CD8-positive, alpha-beta memory T cell (primary cell): ENCODE results near the gene MS4A1. TPM values are rescaled to one million over a fixed set of nuclear protein-coding genes. Genes with fewer than 3 reads are reported as not detected.
A peak's percentile ranks its signal among the peaks of the same experiment; 100 is the strongest.

Experiments used
- CTCF ChIA-PET: fragments of 350-600 bp; sonication (Branson Sonifier 250); formaldehyde crosslinking; loops from one replicate; lab custom pipeline; 2021; ENCODE audit warnings: antibody characterized with exemption; lab: Charles Lee
- POLR2A ChIA-PET: fragments of 350-600 bp; sonication (Branson Sonifier 250); formaldehyde crosslinking; loops from one replicate; lab custom pipeline; 2021; ENCODE audit warnings: antibody characterized with exemption; lab: Charles Lee
- DNase-seq, 5 donors: peaks; one replicate each; pipeline versions ENCODE4 v3.0.0 to v3.0.0-alpha.2; 2020 to 2022; ENCODE audit warnings: mixed read lengths in 1 of 5
- H3K27ac ChIP-seq: one replicate; pipeline ENCODE4 v1.7.0; 2013; ENCODE audit warnings: low read depth, mild to moderate bottlenecking, low read length, moderate library complexity
- H3K27me3 ChIP-seq: 2 replicates; pipeline ENCODE4 v1.7.0; 2013; ENCODE audit warnings: low read length, mild to moderate bottlenecking; ENCODE audit not compliant: insufficient read depth, poor library complexity, severe bottlenecking
- H3K36me3 ChIP-seq: 2 replicates; pipeline ENCODE4 v1.7.0; 2013; ENCODE audit warnings: mild to moderate bottlenecking, low read length, moderate library complexity; ENCODE audit not compliant: insufficient read depth
- H3K4me1 ChIP-seq: 2 replicates; pipeline ENCODE4 v1.7.0; 2013; ENCODE audit warnings: mild to moderate bottlenecking, low read length, moderate library complexity; ENCODE audit not compliant: insufficient read depth
- H3K4me3 ChIP-seq: 2 replicates; pipeline ENCODE4 v1.7.0; 2013; ENCODE audit warnings: mild to moderate bottlenecking, low read length
- H3K9me3 ChIP-seq: 2 replicates; pipeline ENCODE4 v1.7.0; 2013; ENCODE audit warnings: mild to moderate bottlenecking, low read length
- H3K27ac Mint-ChIP-seq, 8 donors: one replicate each; pipeline ENCODE4 v1.8.0; 2020 to 2021; ENCODE audit warnings: mixed read lengths in 8 of 8, mild to moderate bottlenecking in 6 of 8, inconsistent platforms in 3 of 8, moderate library complexity in 3 of 8
- H3K27me3 Mint-ChIP-seq, 2 donors: one replicate each; pipeline ENCODE4 v1.8.0; 2020 to 2021; ENCODE audit warnings: mixed read lengths in 2 of 2, mild to moderate bottlenecking in 1 of 2, moderate library complexity in 1 of 2
- H3K36me3 Mint-ChIP-seq, 3 donors: one replicate each; pipeline ENCODE4 v1.8.0; 2020 to 2021; ENCODE audit warnings: mixed read lengths in 3 of 3, inconsistent platforms in 1 of 3, mild to moderate bottlenecking in 1 of 3
- H3K4me1 Mint-ChIP-seq, 3 donors: one replicate each; pipeline ENCODE4 v1.8.0; 2020 to 2021; ENCODE audit warnings: mixed read lengths in 3 of 3, inconsistent platforms in 1 of 3, mild to moderate bottlenecking in 1 of 3
- H3K4me3 Mint-ChIP-seq, 7 donors: one replicate each; pipeline ENCODE4 v1.8.0; 2020 to 2021; ENCODE audit warnings: mixed read lengths in 7 of 7, mild to moderate bottlenecking in 6 of 7, moderate library complexity in 4 of 7, inconsistent platforms in 2 of 7
- H3K9me3 Mint-ChIP-seq, 5 donors: one replicate each; pipeline ENCODE4 v1.8.0; 2020 to 2022; ENCODE audit warnings: mixed read lengths in 5 of 5, mild to moderate bottlenecking in 3 of 5, moderate library complexity in 2 of 5, inconsistent platforms in 1 of 5
- polyA plus RNA-seq: library from polyadenylated mRNA; unstranded; fragments of 300-500 nt; fragmentation: Illumina TruSeq; gene quantifications from one replicate; pipeline ENCODE4 v1.2.3, GENCODE V29; 2021
- total RNA-seq, 2 experiments: library from RNA; stranded (reverse); gene quantifications; one replicate each; pipeline ENCODE4 v1.2.3, GENCODE V29; 2021

The MS4A1 gene
- total and polyA plus RNA-seq, 3 experiments from 2014 or later = 0.70 to 11.1 (median 1.2) TPM

DNA sequence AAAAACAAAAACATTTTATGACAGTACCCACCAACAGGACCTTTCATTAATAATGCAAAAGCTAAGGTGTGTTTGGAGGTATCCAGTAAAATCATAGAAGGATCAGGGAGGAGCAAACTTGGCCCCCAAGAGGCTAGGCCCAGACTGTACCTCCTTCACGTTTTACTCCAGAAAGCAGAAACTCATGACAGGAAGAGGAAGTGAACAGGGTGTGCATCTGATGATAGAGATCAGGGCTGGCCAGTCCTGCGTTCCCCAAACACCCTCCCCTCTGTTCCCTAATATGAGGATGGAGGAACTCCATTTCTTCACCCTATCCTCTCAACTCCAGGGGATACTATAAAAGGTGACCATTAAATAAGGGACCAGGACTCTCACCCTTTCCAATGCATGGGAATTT, 26.7 kb downstream of the MS4A1 start:
- H3K9me3 ChIP-seq = no peaks in the 10 kb centered on the region
- H3K36me3 ChIP-seq = no peaks in the 10 kb centered on the region
- ChIA-PET POLR2A (no interaction called here), CTCF (interaction anchor here (3.6 kb wide), 1 partner anchor 119 kb away, joined by 12 read pairs; no protein-coding TSS in a partner anchor)
- H3K4me1 Mint-ChIP-seq = peaks cover 9 to 13% (median 11%) of the 10 kb centered on the region in 3 donors
- H3K9me3 Mint-ChIP-seq = no peaks in the 10 kb centered on the region
- H3K27me3 ChIP-seq = no peaks in the 10 kb centered on the region
- no peaks in the 10 kb centered on the region for H3K36me3 Mint-ChIP-seq
- H3K27me3 Mint-ChIP-seq = peaks cover under 1 to 2% of the 10 kb centered on the region in 2 donors
- no peak overlapping the region for H3K4me3 Mint-ChIP-seq
- H3K4me3 ChIP-seq = no peak overlapping the region
- H3K27ac ChIP-seq = no peak overlapping the region
- no peak for DNase-seq
- H3K4me1 ChIP-seq = no peaks in the 10 kb centered on the region
- H3K27ac Mint-ChIP-seq = no peak overlapping the region

DNA sequence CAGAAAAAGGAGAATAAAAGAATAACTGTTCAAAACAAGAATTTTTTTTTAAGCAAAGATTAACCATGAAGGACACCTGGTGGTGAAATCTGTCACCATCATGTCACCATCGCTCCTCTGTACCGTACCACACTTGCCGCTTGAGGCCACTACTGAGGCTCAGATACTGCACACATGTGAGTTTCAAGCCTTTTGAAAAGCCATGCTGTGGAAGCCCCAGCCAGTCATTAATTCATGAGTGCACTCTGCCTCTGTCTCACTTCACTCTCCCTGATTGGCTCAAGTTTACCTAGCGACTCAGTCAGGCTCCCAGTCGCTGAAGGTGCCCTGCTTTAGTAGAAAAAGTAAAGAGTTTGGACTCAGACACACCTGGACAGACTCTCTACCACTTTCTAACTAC, 30.3 kb downstream of the MS4A1 start:
- no peaks in the 10 kb centered on the region for H3K4me1 ChIP-seq
- Mint-ChIP-seq H3K27ac (peak overlapping the region in 1 of 8 donors; percentile 6), H3K4me3 (no peak overlapping the region), H3K4me1 (peaks cover 8 to 13% (median 11%) of the 10 kb centered on the region in 3 donors), H3K36me3 (no peaks in the 10 kb centered on the region), H3K9me3 (no peaks in the 10 kb centered on the region), H3K27me3 (peaks cover 7 to 12% of the 10 kb centered on the region in 2 donors)
- CTCF ChIA-PET = interaction anchor here (1.4 to 3.6 kb wide), 2 partner anchors 123 kb away, joined by 8 to 12 read pairs; no protein-coding TSS in a partner anchor
- no peaks in the 10 kb centered on the region for H3K27me3 ChIP-seq
- no peaks in the 10 kb centered on the region for H3K9me3 ChIP-seq
- no peaks in the 10 kb centered on the region for H3K36me3 ChIP-seq
- no peak overlapping the region for H3K27ac ChIP-seq
- DNase-seq = no peak
- no peak overlapping the region for H3K4me3 ChIP-seq
- POLR2A ChIA-PET = no interaction called here

DNA sequence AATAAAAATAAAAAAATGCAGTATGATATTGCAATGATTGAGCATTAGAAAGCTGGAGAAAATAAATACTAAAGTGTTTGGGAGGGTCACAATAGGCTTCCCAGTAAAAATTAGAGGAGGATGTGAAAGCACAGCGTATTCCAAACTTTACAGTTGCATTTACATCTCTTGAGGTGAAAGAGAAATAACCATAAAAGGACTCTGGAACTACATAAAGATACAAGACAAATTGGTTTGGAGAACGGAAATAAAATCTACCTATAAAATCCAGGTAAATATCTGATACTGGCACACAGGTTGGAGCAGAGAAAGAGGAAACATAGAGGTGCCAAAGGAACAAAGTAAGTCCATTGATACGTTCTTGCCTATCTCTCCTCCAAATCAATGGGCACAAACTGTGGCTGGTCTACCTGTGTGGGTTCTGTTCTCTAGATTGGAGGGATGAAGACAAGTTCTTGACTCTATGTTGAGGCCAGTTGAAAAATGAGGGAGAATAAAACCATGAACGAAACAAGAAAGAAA, 36.9 kb downstream of the MS4A1 start, which contains the start of gene MS4A12:
MS4A12 (plus strand) TSS at position 291 of the 522 bp plus-strand sequence. CDS start 4,541 bp downstream, outside the sequence.
- no peak for DNase-seq
- H3K36me3 Mint-ChIP-seq = no peaks in the 10 kb centered on the region
- POLR2A ChIA-PET = no interaction called here
- no peak within 1 kb of the TSS for H3K27ac Mint-ChIP-seq
- H3K9me3 ChIP-seq = no peaks in the 10 kb centered on the region
- peaks cover 8 to 33% of the 10 kb centered on the region in 2 donors for H3K27me3 Mint-ChIP-seq
- CTCF ChIA-PET = no interaction called here
- no peak within 1 kb of the TSS for H3K4me3 Mint-ChIP-seq
- no peaks in the 10 kb centered on the region for H3K27me3 ChIP-seq
- no peak within 1 kb of the TSS for H3K4me3 ChIP-seq
- no peaks in the 10 kb centered on the region for H3K9me3 Mint-ChIP-seq
- H3K27ac ChIP-seq = no peak within 1 kb of the TSS
- no peaks in the 10 kb centered on the region for H3K4me1 ChIP-seq
- H3K36me3 ChIP-seq = no peaks in the 10 kb centered on the region
- no peaks in the 10 kb centered on the region for H3K4me1 Mint-ChIP-seq

DNA sequence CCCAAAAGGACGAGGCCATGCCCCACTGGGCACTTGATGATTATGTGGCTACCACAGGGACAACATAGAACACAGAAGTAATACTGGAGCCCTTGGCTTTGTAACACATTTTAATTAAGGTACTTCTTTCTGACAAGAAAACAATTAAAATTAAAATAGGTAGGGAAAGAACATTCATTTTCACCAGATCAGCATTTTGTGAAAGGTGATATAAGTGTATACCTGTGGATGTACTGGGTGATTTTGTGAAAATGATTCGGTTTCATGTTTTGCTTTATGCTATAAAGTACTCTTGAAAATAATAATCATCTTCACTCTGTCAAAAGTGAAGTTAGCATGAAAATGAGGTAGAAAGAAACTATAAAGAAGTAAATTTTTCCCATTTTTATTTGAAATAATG, 37.8 kb downstream of the MS4A1 start:
- Histone ChIP-seq H3K27ac (no peak overlapping the region), H3K4me3 (no peak overlapping the region), H3K36me3 (no peaks in the 10 kb centered on the region), H3K9me3 (no peaks in the 10 kb centered on the region), H3K4me1 (no peaks in the 10 kb centered on the region), H3K27me3 (no peaks in the 10 kb centered on the region)
- Mint-ChIP-seq H3K36me3 (no peaks in the 10 kb centered on the region), H3K4me1 (no peaks in the 10 kb centered on the region), H3K9me3 (no peaks in the 10 kb centered on the region), H3K4me3 (no peak overlapping the region), H3K27ac (no peak overlapping the region), H3K27me3 (peaks cover 8 to 36% of the 10 kb centered on the region in 2 donors)
- CTCF ChIA-PET = no interaction called here
- no peak for DNase-seq
- POLR2A ChIA-PET = no interaction called here

DNA sequence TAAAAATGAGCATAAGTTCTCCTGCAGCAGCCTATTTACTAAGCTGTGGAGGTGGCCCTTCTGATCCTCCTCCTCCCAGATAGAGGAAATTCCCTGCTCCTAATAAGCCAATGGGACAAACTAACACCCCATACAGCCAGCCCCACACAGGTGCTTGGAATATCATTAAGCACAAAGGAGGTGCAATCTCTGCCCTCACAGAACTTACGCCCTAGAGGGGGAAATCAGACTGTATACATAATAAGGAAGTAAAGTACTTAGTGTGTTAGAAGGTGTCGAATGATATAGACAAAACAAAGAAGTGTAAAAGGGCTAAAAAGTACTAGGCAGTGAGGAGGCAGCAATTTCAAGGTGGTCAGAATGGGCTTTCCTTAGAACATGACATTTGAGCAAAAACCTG, 42.8 kb downstream of the MS4A1 start:
- Histone ChIP-seq H3K9me3 (no peaks in the 10 kb centered on the region), H3K27me3 (no peaks in the 10 kb centered on the region), H3K4me3 (no peak overlapping the region), H3K36me3 (no peaks in the 10 kb centered on the region), H3K27ac (no peak overlapping the region), H3K4me1 (no peaks in the 10 kb centered on the region)
- H3K4me1 Mint-ChIP-seq = no peaks in the 10 kb centered on the region
- ChIA-PET CTCF (no interaction called here), POLR2A (no interaction called here)
- no peak for DNase-seq
- H3K9me3 Mint-ChIP-seq = no peaks in the 10 kb centered on the region
- no peak overlapping the region for H3K4me3 Mint-ChIP-seq
- H3K27ac Mint-ChIP-seq = no peak overlapping the region
- no peaks in the 10 kb centered on the region for H3K36me3 Mint-ChIP-seq
- peaks cover 0 to 45% of the 10 kb centered on the region in 2 donors for H3K27me3 Mint-ChIP-seq

DNA sequence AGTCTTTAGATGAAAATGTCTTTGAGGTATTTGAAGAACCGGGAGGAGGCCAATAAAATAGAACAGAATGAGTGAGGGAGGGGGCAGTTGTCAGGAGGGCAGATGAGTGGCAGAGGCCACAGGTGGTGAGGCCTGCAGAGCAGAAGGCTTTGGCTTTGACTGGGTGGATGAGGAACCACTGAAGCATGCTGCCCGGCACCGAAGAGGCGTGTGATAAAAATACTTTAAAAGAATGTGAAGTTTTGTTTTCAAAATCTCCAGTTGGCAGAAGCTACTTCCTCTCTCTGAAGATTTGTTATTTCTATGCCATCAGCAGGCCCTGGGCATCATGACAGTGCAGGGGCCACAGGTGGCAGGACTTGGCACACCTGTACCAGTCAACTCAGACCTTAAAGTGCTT, 43.2 kb downstream of the MS4A1 start:
- H3K27me3 Mint-ChIP-seq = peaks cover 0 to 45% of the 10 kb centered on the region in 2 donors

DNA sequence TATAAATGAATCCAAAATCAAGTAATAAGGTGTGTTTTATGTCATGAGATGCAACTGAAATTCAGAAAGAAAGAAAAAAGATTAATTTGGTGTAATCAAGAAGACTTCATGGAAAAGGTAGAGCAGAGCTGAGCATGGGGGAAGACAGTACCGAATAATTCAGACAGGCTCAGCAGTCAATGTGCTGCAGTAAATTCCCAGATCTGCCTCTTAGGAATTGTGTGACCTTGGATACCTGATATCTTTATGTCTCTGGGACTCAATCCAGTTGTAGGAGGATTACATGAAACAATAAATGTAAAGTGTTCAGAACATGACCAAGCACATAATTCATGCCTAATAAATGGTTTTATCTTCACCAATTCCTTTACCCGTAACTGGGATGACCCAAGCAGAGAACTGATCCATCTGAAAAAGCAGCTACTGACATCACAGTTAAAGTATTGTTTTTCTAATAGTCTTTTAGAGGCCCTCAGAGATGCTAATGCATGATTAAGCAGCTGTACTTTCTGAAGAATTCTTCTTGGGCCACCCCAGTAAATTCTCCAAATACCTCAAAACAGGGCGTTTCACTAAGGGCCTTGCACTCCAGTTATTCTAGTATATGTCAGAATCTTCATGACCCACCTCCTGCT, 44.7 kb downstream of the MS4A1 start:
- POLR2A ChIA-PET = no interaction called here
- peaks cover 2 to 38% of the 10 kb centered on the region in 2 donors for H3K27me3 Mint-ChIP-seq
- H3K36me3 Mint-ChIP-seq = no peaks in the 10 kb centered on the region

More for the DNA sequence above, 43.2 kb downstream of the MS4A1 start:
- Histone ChIP-seq H3K36me3 (no peaks in the 10 kb centered on the region), H3K27ac (no peak overlapping the region), H3K4me1 (peaks cover under 1% of the 10 kb centered on the region), H3K9me3 (no peaks in the 10 kb centered on the region), H3K27me3 (no peaks in the 10 kb centered on the region), H3K4me3 (no peak overlapping the region)
- peaks cover 2 to 4% (median 3%) of the 10 kb centered on the region in 3 donors for H3K4me1 Mint-ChIP-seq
- DNase-seq = no peak
- H3K27ac Mint-ChIP-seq = no peak overlapping the region
- POLR2A ChIA-PET = no interaction called here
- CTCF ChIA-PET = no interaction called here
- H3K9me3 Mint-ChIP-seq = no peaks in the 10 kb centered on the region
- no peak overlapping the region for H3K4me3 Mint-ChIP-seq
- no peaks in the 10 kb centered on the region for H3K36me3 Mint-ChIP-seq

DNA sequence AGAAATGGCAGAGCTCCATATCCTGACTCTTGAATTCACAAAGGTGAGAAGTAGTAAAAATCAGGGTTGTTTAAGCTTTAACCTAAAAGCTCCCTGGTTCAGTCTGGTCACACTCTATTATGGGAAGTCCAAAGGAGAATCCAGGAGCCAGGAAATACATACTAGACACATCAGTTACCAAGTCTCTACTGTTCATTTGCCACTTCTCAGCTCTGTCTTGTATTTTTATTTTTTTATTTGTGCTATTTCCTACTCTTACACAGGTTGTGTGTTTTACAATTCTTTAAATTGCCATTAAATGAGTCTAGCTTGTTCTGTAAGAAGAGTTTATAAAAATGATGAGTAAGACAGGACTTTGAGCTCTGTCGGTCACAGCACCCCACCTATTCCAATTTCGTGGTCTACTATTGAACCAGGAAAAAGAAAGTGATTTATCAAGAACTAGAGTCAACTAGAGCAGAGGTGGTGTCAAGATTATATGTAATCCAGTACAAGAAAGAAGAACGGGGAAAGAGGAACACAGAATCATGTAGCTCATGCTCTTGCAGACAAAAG, 46.7 kb downstream of the MS4A1 start:
- Mint-ChIP-seq H3K27ac (no peak overlapping the region), H3K27me3 (peaks cover 2 to 29% of the 10 kb centered on the region in 2 donors), H3K4me3 (no peak overlapping the region), H3K36me3 (no peaks in the 10 kb centered on the region), H3K4me1 (peaks cover 14 to 17% (median 16%) of the 10 kb centered on the region in 3 donors), H3K9me3 (no peaks in the 10 kb centered on the region)
- CTCF ChIA-PET = no interaction called here
- no peak for DNase-seq
- POLR2A ChIA-PET = no interaction called here
- H3K27me3 ChIP-seq = no peaks in the 10 kb centered on the region
- no peak overlapping the region for H3K27ac ChIP-seq
- peaks cover 5% of the 10 kb centered on the region for H3K4me1 ChIP-seq
- H3K36me3 ChIP-seq = no peaks in the 10 kb centered on the region
- H3K4me3 ChIP-seq = no peak overlapping the region
- H3K9me3 ChIP-seq = no peaks in the 10 kb centered on the region

More for the DNA sequence above, 44.7 kb downstream of the MS4A1 start:
- no peak for DNase-seq
- CTCF ChIA-PET = no interaction called here
- H3K9me3 ChIP-seq = no peaks in the 10 kb centered on the region
- no peak overlapping the region for H3K4me3 Mint-ChIP-seq
- peaks cover 5% of the 10 kb centered on the region for H3K4me1 ChIP-seq
- no peak overlapping the region for H3K27ac Mint-ChIP-seq
- H3K9me3 Mint-ChIP-seq = no peaks in the 10 kb centered on the region
- no peak overlapping the region for H3K4me3 ChIP-seq
- H3K27ac ChIP-seq = no peak overlapping the region
- H3K4me1 Mint-ChIP-seq = peaks cover 14 to 17% (median 16%) of the 10 kb centered on the region in 3 donors
- H3K27me3 ChIP-seq = no peaks in the 10 kb centered on the region
- H3K36me3 ChIP-seq = no peaks in the 10 kb centered on the region
